ENCODE results near the gene KIN. TPM values are rescaled to one million over a fixed set of nuclear protein-coding genes. Genes with fewer than 3 reads are reported as not detected.
A peak's percentile ranks its signal among the peaks of the same experiment; 100 is the strongest.

Gene KIN
- total and polyA plus RNA-seq, 11 donors, result 2.5 to 10.7 (median 5.7) TPM

DNA sequence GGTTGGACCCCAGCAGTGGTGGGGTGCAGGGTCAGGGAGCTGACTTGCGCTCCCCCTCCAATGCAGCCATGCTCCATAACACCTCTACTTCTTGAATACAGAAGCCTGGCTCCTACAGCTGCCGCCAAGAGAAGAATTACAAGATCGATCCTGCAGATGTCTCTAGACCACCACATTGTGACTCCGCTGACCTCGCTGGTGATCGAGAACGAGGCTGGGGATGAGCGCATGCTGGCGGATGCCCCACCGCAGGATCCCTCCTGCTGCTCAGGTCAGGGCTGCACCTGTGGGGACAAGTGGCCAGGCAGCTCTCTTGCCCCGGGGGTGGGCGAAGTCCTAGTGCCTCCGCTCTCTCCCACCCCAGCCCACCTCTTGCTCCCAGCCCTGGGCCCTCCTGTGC, 53.0 kb downstream of the KIN start:
- H3K4me3 ChIP-seq, result no peak overlapping the region
- H3K9me3 ChIP-seq, result no peaks in the 10 kb centered on the region
- no peaks in the 10 kb centered on the region for H3K4me1 ChIP-seq
- H3K27me3 ChIP-seq, result no peaks in the 10 kb centered on the region
- DNase-seq (no peak), ATAC-seq (no peak)
- intact Hi-C loops (cut with DNase I), result no loop called here
- TF ChIP-seq, protein P1, sequence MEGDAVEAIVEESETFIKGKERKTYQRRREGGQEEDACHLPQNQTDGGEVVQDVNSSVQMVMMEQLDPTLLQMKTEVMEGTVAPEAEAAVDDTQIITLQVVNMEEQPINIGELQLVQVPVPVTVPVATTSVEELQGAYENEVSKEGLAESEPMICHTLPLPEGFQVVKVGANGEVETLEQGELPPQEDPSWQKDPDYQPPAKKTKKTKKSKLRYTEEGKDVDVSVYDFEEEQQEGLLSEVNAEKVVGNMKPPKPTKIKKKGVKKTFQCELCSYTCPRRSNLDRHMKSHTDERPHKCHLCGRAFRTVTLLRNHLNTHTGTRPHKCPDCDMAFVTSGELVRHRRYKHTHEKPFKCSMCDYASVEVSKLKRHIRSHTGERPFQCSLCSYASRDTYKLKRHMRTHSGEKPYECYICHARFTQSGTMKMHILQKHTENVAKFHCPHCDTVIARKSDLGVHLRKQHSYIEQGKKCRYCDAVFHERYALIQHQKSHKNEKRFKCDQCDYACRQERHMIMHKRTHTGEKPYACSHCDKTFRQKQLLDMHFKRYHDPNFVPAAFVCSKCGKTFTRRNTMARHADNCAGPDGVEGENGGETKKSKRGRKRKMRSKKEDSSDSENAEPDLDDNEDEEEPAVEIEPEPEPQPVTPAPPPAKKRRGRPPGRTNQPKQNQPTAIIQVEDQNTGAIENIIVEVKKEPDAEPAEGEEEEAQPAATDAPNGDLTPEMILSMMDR (IDR thresholded peaks at IDR 0.05), result no peak
- no peak for TF ChIP-seq POLR2A (IDR thresholded peaks at IDR 0.05)
- H3K36me3 ChIP-seq, result no peaks in the 10 kb centered on the region
- H3K27ac ChIP-seq, result no peak overlapping the region
- WGBS, 4 donors, result 87 to 94% (median 88%) methylated on average over 13 of the region's 13 CpGs

DNA sequence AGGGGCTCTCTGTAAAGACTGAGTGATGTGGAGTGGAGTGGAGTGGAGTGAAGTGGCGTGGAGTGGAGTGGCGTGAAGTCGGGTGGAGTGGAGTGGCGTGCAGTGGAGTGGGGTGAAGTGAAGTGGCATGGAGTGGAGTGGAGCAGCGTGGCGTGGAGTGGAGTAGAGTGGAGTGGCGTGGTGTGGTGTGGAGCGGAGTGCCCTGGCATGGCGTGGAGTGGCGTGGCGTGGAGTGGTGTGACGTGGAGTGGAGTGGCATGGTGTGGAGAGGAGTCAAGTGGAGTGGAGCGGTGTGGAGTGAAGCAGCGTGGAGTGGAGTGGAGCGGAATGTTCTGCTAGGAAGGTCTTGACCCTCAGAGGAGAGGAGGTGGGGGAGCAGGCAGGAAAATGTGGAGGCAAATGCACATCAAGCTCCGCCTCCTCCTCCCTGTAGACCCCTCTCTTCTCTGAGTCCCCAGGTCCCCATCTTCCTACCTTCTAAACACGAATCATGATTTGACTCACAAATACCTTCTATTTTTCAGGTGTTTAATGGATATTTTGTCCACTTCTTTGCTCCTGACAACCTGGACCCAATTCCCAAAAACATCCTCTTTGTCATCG, 64.8 kb downstream of the KIN start:
- intact Hi-C loops (cut with DNase I), result no loop called here
- TF ChIP-seq, protein P1 (IDR thresholded peaks at IDR 0.05), result no peak
- TF ChIP-seq POLR2A (IDR thresholded peaks at IDR 0.05), result no peak
- H3K4me1 ChIP-seq, result no peaks in the 10 kb centered on the region
- ATAC-seq, result peak in 1 of 4 donors; percentile 22
- peaks cover 0 to 3% (median 0%) of the 10 kb centered on the region in 9 donors for H3K27me3 ChIP-seq
- H3K27ac ChIP-seq, result no peak overlapping the region
- H3K36me3 ChIP-seq, result no peaks in the 10 kb centered on the region
- 90 to 94% (median 91%) methylated on average over 18 of the region's 18 CpGs for WGBS, 4 donors
- no peaks in the 10 kb centered on the region for H3K9me3 ChIP-seq
- no peak overlapping the region for H3K4me3 ChIP-seq
- DNase-seq, result no peak

DNA sequence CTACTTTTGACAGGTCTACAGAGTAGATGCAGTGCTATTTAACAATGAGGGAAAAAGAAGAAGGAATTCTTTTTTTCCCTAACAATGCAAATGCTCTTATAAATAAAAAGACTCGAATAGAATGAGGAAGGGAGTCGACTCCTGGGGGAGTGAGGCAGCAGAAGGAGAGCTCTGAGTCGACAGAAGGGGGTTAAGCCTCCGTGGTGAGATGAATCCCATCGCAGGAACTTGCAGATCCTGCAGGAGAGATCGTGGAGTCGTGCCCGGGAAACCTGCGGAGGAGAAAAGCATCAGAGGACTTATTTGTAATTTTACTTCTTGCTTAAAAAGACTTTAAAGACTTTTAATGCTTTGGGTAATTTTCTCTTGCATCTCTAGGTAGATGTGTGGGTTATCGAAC, 67.3 kb downstream of the KIN start:
- no peak for ATAC-seq
- no peak overlapping the region for H3K27ac ChIP-seq
- H3K4me1 ChIP-seq, result no peaks in the 10 kb centered on the region
- H3K36me3 ChIP-seq, result no peaks in the 10 kb centered on the region
- peaks cover 0 to under 1% (median 0%) of the 10 kb centered on the region in 9 donors for H3K27me3 ChIP-seq
- intact Hi-C loops (cut with DNase I), result no loop called here
- 67 to 75% (median 70%) methylated on average over 10 of the region's 10 CpGs for WGBS, 4 donors
- H3K4me3 ChIP-seq, result no peak overlapping the region
- TF ChIP-seq, protein P1 (IDR thresholded peaks at IDR 0.05), result no peak
- no peak for TF ChIP-seq POLR2A (IDR thresholded peaks at IDR 0.05)
- DNase-seq, result no peak
- no peaks in the 10 kb centered on the region for H3K9me3 ChIP-seq

DNA sequence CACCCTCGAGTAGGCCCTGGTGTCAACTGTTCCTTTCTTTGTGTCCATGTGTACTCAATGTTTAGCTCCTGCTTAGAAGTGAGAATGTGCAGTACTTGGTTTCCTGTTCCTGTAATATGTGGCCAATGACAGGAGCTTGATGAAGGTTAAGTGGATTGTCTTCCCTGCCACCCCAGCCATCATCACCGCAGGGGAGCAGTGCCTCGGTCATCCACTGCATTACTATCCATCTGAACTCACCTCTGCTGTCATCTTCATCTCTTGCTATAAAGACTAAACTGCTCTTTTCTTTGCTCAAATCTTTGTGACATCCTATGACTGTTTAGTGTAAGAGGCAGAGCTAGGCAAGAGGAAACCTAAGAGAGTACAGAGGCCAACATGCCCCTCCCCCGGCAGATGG, 69.1 kb downstream of the KIN start:
- no peak for ATAC-seq

More for the DNA sequence above, 69.1 kb downstream of the KIN start:
- Histone ChIP-seq H3K27me3 (no peaks in the 10 kb centered on the region), H3K27ac (no peak overlapping the region), H3K4me3 (no peak overlapping the region), H3K9me3 (no peaks in the 10 kb centered on the region), H3K4me1 (no peaks in the 10 kb centered on the region), H3K36me3 (no peaks in the 10 kb centered on the region)
- intact Hi-C loops (cut with DNase I), result no loop called here
- no peak for DNase-seq
- 73 to 85% (median 81%) methylated on average over 4 of the region's 4 CpGs for WGBS, 4 donors
- no peak for TF ChIP-seq POLR2A (IDR thresholded peaks at IDR 0.05)
- TF ChIP-seq, protein P1 (IDR thresholded peaks at IDR 0.05), result no peak

All from heart left ventricle (tissue), 16 donors.